ENCODE measurements around the gene OSBPL5. TPM values are rescaled to one million over a fixed set of nuclear protein-coding genes. Genes with fewer than 3 reads are reported as not detected.

Gene OSBPL5
- total RNA-seq, 1 experiment from 2014 or later, result 16.1 TPM

GRCh38 chr11:3159296-3160190, 5.6 kb downstream of the OSBPL5 start:
- DNase-seq, result no peak
- no peak overlapping the region for H4K8ac ChIP-seq (replicated peaks; ENCODE audit: insufficient read length, low read depth, low read length)
- H4K5ac ChIP-seq (ENCODE audit: insufficient read length, low read depth, low read length), result no peak overlapping the region
- Mint-ChIP-seq H3K4me3 (peak overlapping the region; percentile 63 to 82), H3K27ac (no peak overlapping the region), H3K36me3 (ENCODE audit: insufficient read depth in 1 of 3, low read depth in 3 of 3) (peaks cover 0 to 2% (median 0%) of the 10 kb centered on the region in 3 experiments; a peak in 2 of 7 replicates), H3K27me3 (ENCODE audit: low read depth) (peaks cover 25% of the 10 kb centered on the region), H3K4me1 (peaks cover 54 to 75% of the 10 kb centered on the region in 2 experiments), H3K9me3 (no peaks in the 10 kb centered on the region)
- peak overlapping the region; percentile 60; the same call in 1 of the 2 replicates for H3K14ac ChIP-seq (ENCODE audit: insufficient read depth, low read length)
- no peak overlapping the region for H3K56ac ChIP-seq (ENCODE audit: insufficient read length, low read depth, low read length)
- peak overlapping the region; percentile 39 for H3K4me2 ChIP-seq (ENCODE audit: insufficient read depth, insufficient read length, low read length)
- H3K79me2 ChIP-seq (ENCODE audit: insufficient read depth, low read length), result no peaks in the 10 kb centered on the region
- H2BK20ac ChIP-seq (ENCODE audit: low read depth, low read length, poor library complexity, severe bottlenecking), result no peak overlapping the region
- H2AK5ac ChIP-seq (ENCODE audit: insufficient read length, low read length), result no peak overlapping the region
- no peak overlapping the region for H2BK15ac ChIP-seq (ENCODE audit: low read depth, low read length)
- no peaks in the 10 kb centered on the region for H4K20me1 ChIP-seq (ENCODE audit: control insufficient read depth, insufficient read depth, insufficient read length)
- no peak overlapping the region for H2BK5ac ChIP-seq (ENCODE audit: insufficient read length, low read length)
- no peak overlapping the region for H3K4ac ChIP-seq (ENCODE audit: low read depth, low read length)
- H3K23me2 ChIP-seq (ENCODE audit: insufficient read length, low read depth, low read length, poor library complexity, severe bottlenecking), result peaks cover 16% of the 10 kb centered on the region
- no peaks in the 10 kb centered on the region; the same call in 1 of the 2 replicates for H3K27me3 ChIP-seq (ENCODE audit: insufficient read depth, low read length)
- peaks cover 6% of the 10 kb centered on the region; the same call in 1 of the 2 replicates for H3K4me1 ChIP-seq (ENCODE audit: insufficient read depth, low read length)
- H3K79me1 ChIP-seq (ENCODE audit: insufficient read depth, low read depth, low read length, poor library complexity, severe bottlenecking), result no peaks in the 10 kb centered on the region
- no peak overlapping the region for H2BK120ac ChIP-seq (ENCODE audit: low read depth, low read length, poor library complexity, severe bottlenecking)
- H2AFZ ChIP-seq (ENCODE audit: low read length), result no peak overlapping the region
- no peak overlapping the region for H3K18ac ChIP-seq (ENCODE audit: insufficient read length, low read depth, low read length)
- TF ChIP-seq CTCF (conservative IDR thresholded peaks at IDR 0.05), result no peak
- H2BK12ac ChIP-seq (ENCODE audit: insufficient read length, low read depth, low read length), result no peak overlapping the region
- no peaks in the 10 kb centered on the region for H3K9me3 ChIP-seq (ENCODE audit: control insufficient read depth, low read depth, low read length)
- no peak overlapping the region for H3T11ph ChIP-seq (ENCODE audit: low read length)
- H3K27ac ChIP-seq (ENCODE audit: insufficient read length, low read depth, low read length), result no peak overlapping the region
- H3K9ac ChIP-seq (ENCODE audit: extremely low read depth, insufficient read length, low read length), result no peak overlapping the region
- H4K91ac ChIP-seq (ENCODE audit: insufficient read length, low read depth, low read length), result no peak overlapping the region
- H3K23ac ChIP-seq (ENCODE audit: insufficient read length, low read depth, low read length), result no peak overlapping the region
- WGBS (ENCODE audit: extremely low coverage, insufficient read length, low lambda C conversion rate), result no CpG with 5 or more reads among the region's 14 CpGs
